CD4-positive, alpha-beta T cell treated with Interleukin-17A for 1 hour (primary cell): ENCODE measurements around the gene NDST1.
A peak's percentile ranks its signal among the peaks of the same experiment; 100 is the strongest.
"Not testable (repeated sequence)": the region's sequence is repeated elsewhere in the genome, so short reads cannot be mapped to it uniquely, and the experiment has no call there.

ENCODE experiments used
- DNase-seq: peaks from one replicate; pipeline ENCODE4 v3.0.0-alpha.2; 2020

NDST1 gene

GRCh38 chr5:150509992-150510391, 2.1 kb downstream of the NDST1 start:
- no peak for DNase-seq

DNA sequence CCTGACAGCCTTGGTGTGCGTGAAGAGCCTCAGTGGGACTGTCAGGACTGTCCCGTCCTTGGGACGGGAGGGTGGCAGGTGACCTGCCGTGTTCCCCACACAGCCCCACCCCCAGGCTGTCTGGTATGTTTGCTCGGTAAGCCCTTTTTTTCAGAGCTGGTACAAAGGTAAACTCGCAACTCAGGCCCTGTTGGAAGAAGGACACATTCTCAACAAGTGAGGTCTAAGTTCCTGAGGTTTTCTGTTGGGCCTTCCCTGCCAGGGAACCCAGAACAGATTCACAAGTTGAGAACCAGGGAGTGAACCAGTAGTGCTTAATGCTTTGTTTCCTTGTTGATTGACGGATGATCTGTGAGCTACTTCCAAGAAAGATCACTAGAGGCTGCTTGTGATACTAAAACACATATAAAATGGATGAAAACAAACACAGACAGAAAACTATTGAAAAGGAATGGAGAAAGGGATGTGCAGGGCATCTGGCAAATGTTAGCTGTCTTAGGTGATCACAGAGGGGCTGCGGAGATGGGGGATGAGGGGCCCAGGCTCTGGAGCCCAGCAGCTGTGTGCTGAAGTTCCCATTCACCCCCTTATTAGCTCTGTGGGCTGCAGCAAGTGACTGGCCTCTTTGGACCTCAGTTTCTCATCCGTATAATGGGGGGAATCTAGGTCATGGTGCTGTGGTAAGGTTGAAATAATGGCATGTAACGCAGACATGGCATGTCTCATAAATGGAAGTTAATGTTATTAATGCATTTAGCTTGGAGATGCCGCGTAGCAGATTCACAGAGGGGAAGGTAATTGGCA, 2.7 kb downstream of the NDST1 start:
- no peak for DNase-seq

DNA sequence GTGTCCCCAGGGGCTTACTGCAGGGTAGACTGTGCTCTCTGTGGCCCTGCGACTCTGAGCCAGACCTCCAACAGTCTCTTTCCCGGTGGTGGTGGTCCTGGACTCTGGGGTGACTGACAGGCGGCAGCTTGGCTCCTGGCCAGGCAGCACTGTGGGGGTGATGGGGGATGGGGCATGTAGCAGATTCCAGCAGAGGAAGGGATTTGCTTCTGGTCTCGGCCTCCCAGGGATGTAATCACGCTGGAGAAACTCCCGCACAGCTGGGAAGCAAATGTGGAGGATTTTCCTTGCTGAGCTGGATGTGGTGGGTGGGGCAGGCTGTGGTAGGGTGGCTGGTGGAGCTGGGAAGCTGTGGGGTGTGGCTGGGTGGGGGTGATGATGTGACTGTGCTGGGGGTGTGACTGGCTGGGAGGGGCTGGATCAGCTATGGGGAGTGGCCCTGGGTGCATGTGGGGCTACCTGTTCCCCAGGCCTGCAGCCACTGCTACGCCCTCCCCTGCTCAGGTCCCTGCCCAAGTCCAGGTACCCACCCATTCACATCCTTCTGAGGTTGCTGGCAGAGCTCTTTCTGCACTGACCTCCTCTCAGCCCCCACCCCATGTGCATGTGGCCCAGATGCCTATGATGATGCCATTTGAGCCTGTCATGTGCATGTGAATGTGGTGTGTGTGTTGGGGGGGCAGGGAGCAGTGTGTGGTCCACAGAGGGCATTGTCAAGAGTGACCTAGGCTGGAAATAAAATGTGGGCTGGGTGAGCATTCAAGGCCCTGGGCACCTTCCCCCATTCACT, 3.8 kb downstream of the NDST1 start:
- DNase-seq, result no peak

- no peak for DNase-seq
Observed at GRCh38 chr5:150512368-150512747, 4.4 kb downstream of the NDST1 start.

GRCh38 chr5:150513375-150514309, 5.7 kb downstream of the NDST1 start:
- no peak for DNase-seq

- DNase-seq, result no peak
Observed at GRCh38 chr5:150514708-150515211, 6.8 kb downstream of the NDST1 start.

- DNase-seq, result no peak
Observed at GRCh38 chr5:150515446-150515845, 7.5 kb downstream of the NDST1 start.

DNA sequence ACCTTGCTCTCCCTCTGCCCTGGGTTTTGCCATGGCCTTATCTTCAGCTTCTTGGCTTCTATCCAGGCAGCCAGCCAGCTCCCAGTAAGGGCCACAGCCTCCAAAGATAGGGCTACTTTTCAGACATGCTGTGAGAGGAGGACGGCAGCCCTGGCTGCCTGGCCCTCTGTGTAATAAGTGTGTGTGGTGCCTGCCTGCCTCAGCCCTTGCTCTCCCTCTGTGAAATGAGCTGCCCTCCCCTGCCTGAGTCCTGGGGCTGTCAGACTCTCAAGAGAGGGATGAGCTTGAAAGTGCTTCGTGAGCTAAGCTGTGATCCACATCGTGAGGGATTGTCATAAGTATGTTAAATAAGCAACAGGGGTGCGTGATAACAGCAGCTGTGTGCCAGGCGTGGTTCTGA, 8.1 kb downstream of the NDST1 start:
- DNase-seq, result no peak

- no peak for DNase-seq
Observed at GRCh38 chr5:150517272-150518152, 9.6 kb downstream of the NDST1 start.

DNA sequence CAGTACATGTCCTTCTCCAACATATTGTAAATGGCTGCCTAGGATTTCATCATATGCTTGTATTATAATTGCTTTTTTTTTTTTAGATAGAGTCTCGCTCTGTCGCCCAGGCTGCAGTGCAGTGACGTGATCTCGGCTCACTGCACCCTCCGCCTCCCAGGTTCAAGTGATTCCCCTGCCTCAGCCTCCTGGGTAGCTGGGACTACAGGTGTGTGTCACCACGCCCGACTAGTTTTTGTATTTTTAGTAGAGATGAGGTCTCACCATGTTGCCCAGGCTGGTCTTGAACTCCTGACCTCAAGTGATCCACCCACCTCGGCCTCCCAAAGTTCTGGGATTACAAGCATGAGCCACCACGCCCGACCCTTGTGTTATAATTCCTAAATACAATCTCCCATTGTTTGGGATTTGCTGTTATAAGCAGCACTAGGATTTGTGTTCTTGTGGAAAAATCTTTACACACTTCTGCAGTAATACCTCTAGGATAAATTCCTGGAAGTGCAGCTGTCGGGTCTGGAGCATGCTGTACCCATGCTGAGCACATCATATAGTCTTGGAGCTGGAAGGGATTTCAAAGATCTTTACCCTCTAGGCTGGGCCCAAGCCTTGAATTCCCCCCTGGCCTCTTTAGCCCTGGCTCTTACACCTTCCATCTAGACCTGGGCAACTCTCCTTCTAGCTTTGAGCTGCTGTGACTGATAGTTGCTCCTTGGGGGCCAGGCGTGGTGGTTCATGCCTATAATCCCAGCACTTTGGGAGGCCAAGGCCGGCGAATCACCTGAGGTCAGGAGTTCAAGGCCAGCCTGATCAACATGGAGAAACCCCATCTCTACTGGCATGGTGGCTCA, 11.0 kb downstream of the NDST1 start:
- not testable (repeated sequence) for DNase-seq

- no peak for DNase-seq
Observed at GRCh38 chr5:150519560-150519945, 11.6 kb downstream of the NDST1 start.

DNA sequence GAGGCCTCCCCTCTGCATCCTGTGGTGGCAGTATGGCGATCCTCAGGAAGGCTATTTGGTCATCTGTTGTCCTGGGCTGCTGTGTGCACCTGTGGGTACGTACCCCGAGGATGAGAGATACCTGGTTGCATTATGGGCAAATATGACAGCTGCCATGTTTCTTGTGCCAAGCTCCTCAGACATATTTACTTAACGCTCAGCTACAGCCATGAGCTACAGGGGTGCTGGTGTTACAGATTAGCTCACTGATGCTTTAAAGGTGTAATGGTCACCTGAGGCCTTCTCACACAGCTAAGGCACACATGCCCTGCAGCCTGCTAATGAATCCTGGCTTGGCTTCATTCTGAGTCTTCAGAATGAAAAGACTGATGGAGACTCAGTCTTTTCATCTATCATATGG, 12.0 kb downstream of the NDST1 start:
- no peak for DNase-seq

- DNase-seq, result no peak
Observed at GRCh38 chr5:150520747-150521521, 13.0 kb downstream of the NDST1 start.

DNA sequence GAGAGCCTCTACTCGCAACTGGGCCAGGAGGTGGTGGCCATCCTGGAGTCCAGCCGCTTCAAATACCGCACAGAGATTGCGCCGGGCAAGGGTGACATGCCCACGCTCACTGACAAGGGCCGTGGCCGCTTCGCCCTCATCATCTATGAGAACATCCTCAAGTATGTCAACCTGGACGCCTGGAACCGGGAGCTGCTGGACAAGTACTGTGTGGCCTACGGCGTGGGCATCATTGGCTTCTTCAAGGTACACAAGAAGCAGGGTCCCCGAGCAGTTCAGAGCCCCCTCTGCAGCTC, 13.5 kb downstream of the NDST1 start:
- DNase-seq, result no peak

DNA sequence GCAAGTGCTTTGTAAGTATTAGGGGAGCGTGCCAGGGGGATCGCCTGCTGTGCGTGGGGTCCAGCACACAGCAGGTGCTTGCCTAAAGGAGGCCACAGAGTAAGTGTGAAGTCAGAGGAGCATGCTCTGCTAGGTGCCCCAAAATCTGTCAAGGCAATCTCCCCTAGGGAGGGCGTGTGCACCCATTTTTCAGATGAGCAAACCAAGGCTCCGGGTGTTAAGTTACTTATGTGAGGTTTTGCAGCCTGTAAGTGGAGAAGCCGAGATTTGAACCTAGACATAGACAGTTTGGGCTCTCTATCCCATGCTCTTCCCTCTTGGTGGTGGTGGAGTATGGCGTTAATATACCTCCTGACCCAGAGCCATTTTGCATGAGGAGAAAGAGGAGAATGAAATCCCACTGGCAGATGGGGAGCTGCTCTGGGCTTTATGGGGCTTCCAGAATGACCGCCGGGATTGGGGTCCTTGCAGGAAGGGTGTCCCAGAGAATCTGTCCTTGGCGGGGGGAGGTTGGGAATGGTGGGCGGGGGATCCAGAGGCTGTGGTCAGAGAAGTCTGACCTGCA, 14.1 kb downstream of the NDST1 start:
- no peak for DNase-seq

DNA sequence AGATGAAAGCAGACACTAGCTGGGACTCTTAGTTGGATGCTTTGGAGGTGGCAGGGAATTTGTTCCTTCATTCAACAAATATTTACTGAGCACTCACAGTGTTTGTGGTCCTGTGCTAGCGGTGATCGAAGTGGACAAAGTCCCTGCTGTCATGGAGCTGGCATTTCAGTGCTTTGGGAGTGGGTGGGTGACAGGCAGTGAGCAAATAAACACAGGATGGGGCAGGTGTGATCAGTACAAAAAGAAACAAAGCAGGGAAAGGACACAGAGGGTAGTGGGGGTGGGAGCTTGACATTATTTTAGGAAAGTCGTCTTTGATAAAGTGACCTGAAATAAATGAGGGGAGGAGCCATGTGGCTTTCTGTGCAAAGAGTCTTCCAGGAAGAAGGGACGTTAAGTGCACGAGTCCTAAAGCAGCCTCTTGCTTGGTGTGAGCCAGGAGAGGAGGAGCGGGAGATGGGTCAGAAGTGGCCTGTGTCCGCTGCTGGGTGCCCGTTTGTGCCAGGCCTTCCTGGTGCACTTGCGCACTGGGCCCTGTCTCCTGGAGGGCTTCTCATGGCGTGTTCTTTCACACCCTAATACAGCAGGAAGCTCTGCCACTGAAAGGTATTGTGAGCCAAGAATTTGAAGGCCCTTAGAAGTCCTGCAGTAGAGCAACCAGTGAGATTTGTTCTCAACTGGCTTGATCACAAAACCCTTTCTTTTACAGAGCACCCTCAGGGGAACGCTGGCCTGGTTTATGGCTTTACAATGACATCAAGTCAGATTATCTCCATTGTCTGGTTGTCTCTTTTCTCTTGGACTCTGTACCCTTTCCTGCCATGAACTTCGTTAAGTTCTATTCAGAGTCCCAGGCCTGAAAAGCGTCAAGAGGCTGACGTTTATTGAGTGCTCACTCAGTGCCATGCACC, 14.8 kb downstream of the NDST1 start:
- no peak for DNase-seq

DNA sequence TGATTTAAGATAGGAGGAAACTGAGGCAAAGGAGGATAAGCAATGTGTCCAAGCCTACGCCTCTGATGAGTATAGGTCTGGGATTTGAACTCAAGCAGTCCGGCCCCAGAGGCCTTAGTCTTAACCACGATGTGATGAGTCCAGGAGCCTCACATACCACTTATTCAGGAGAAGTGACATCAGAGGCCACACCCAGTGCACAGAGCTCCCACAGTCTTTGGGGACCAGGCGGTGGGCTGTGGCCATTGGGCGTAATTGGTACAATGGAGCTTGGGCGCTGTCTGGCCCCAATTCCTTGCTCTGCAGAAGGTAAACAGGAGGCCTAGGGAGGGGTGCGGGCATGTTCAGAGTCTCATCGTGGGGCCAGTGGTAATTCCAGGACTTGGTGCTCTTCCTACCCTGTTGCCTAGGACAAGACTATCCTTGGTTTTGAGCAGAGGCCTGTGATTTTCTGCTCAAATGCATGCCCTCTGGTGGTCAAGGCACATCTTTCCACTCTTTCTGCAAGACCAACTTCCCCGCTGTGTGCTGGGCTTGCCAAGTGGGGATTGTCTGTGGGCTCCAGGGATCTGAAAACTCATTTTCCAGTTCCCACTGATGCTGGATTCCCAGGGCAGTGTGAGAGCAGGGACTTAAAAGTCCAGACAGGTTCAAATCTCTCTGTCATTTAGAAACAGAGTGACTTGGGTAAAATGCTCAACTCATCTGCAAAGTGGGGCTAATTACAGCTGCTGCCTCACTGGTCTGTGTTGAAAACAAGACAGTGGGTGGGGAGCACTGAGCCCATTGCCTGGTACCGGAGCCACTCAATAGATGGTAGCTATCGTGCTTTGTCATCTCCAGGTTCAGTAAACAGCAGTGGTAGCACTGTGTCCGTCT, 15.8 kb downstream of the NDST1 start:
- peak; percentile 41 for DNase-seq

GRCh38 chr5:150525163-150525562, 17.2 kb downstream of the NDST1 start:
- no peak for DNase-seq
